Renal cortical epithelial cell (primary cell): ENCODE measurements around the gene KRTAP3-1. TPM values are rescaled to one million over a fixed set of nuclear protein-coding genes. Genes with fewer than 3 reads are reported as not detected.
"Not testable (repeated sequence)": the region's sequence is repeated elsewhere in the genome, so short reads cannot be mapped to it uniquely, and the experiment has no call there.

Source experiments
- DNase-seq: peaks from one replicate; pipeline ENCODE4 v3.0.0-alpha.2; 2011; ENCODE audit warnings: low read depth
- total RNA-seq: library from RNA; depleted of rRNA; stranded (reverse); fragments of >200 nt; gene quantifications from 2 replicates; pipeline ENCODE4 v1.2.3, GENCODE V29; 2014

Gene KRTAP3-1
- total RNA-seq, 1 donor from 2014 or later = not detected

DNA sequence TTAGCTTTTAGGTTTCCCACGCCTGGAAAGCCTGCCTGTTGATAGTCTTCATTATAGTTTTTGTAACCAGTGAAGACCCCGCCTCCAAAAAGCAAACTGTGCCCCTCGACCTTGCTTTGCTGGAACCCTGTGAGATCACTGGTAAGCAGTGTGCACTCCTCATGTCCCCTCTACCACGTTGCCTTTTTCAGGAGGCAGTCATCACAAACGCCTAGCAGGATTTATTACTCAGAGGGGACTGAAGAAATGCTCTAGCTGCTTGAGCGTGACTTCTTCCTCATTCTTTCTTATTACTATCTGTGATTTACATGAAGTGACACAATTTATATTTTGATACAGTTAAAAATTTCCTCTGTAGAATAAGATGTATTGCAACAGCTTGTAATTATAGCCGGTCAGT is 6.5 kb upstream of the KRTAP3-1 start:
- DNase-seq = peak; percentile 34

DNA sequence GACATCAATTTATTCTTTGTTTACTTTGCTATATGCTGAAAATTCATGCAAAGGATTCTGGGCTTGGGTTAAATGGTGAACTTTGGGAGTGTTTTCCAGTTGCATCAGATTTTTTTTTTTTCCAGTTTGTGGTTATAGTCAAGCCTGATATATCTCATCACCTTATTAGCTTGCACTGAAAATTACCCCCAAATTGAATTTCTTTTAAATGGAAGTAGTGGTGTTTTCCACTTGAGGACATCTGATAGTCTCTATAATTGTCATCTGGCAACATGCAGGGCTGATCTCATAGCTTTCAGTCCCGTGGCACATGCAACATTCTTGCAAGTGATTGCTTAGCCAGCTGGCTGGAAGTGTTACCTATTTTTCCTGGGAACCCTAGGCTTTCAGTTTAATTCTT is 4.7 kb upstream of the KRTAP3-1 start:
- no peak for DNase-seq

DNA sequence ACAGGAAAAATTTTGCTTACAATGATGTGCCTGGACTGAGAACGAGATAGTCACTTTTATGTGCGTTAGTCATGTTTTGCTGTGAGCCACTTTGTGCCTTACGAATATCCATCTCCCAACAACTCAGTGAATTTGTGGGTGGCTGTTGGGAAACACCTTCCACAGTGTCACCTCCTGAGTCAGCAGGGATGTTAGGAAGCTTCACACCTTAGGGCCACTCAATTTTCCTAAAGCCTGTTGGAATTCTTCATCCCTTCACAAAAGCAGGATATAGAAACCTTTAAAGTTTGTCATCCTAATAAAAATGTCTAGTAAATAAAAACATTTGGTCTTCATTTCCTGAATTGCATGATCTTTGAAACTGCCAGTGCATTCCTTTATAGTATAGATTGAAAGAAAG is 4.3 kb upstream of the KRTAP3-1 start:
- no peak for DNase-seq

DNA sequence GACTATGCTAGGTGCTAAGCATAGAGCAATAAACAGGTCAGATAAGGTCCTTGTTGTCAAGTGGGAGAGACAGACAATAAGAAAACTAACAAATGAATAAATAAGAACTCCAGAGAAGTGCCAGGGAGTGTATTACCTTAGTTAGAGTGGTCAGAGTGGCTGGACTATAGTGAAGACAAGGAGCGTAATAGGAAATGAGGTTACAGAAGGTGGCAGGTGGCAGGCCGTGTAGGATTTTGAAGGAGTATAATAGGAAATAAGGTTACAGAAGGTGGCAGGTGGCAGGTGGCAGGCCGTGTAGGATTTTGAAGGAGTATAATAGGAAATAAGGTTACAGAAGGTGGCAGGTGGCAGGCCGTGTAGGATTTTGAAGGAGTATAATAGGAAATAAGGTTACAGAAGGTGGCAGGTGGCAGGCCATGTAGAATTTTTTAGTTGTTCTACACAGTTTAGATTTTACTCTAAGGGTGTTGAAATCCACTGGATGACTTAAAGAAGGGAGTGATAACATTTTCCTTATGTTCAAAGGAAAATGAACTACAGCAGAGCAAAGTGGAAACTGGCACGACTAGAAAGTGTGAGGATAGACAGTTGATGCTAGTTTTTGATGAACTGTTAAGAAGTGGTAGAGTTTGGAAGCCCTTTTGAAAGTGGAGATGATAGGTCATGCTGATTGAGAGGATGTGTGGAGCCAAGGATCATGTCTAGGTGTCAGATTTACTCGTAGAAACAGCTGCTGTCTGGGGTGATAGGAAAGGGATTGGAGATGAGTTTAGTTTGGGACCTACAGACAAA is 3.6 kb upstream of the KRTAP3-1 start:
- DNase-seq = no peak

DNA sequence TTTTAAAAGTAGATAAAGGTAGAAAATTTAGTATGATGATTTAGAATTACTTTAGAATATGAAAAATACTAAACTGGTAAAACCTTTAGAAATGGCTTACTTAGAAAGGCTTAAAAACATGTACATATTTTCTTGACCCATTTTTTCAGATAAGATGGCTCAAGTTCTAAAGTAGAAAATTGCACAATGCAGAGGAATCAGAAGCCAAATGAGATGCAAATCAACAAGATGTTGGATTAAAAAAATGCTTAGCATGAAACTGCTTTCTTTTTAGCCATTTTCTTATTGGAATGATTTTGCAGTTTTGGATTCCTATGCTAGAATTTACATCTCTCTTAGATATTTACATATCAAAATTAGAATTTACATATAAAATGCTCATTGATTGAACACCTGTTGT is 1.5 kb upstream of the KRTAP3-1 start:
- no peak for DNase-seq

DNA sequence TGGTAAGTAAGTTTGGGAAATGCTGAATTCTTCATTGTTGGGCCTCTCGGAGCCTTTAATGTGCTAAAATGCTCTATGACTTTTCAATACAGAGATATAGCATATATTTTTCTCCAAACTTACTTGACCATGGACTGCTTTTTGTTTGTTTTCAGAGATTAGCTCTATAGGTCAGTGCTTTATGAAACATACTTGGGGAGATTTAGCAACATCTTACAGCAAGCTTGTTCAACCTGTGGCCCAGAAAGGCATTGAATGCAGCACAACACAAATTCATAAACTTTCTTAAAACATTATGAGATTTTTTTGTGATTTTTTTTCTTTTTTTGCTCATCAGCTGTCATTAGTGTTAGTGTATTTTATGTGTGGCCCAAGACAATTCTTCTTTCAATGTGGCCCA is 1.0 kb upstream of the KRTAP3-1 start:
- DNase-seq = no peak

DNA sequence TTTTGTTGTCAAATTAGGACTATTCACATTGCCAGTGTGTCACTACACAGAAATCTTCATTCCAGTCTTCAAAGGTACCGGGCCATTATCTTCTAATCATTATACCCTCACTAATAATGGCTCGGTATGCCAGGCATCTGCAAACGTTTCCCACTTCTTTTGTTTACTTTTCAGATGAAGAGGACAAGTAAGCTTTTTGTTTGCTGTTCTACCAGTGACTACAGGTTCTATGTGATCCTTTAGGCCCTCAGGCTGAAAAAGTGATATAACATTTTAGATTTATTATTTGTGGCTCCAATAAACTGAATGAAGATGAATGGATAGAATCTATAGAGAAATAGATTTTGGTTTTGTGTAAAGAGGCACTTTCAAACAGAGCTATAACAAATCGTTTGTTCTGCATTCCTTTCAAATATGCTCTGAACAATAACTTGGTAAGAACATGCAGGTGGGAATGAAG is 403 bp upstream of the KRTAP3-1 start:
- DNase-seq = peak; percentile 18

DNA sequence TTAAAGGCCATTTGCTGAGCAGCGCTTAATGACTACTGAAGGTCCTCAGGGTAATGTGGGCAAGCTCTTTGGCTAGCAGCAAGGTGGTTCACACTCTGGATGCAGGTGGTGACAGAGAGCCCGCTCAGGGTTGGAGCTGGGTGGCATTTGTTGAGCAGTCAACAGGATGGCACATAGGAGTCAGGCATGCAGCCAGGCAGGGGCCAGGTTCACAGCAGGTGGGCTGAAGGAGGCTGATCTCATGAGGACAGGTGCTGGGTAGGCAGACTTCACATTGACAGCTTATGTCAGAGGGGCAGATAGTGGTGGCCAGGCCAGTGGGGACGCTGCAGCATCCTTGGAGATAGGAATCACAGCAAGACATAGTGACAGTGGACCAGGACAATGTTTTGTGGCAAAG is 4.5 kb downstream of the KRTAP3-1 start:
- DNase-seq = no peak

DNA sequence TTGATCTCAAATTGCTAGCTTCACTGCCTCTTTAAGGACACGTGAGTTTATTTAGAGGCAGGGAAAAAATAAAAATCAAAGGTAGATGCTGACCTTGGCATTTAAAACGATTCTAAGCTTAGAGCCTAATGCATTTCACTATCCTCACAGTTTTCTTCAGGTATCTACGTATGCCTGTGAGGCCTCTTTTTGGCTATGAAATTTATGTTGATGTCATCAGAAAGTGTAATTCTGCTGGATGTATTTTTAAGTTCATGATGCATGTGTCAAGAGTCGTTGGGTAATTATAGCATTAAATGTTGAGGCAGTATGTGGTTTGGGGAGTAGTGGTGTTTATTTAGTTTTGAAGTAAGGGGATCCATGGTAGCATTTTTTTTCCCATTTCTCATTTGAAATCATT is 5.0 kb downstream of the KRTAP3-1 start:
- DNase-seq = no peak

DNA sequence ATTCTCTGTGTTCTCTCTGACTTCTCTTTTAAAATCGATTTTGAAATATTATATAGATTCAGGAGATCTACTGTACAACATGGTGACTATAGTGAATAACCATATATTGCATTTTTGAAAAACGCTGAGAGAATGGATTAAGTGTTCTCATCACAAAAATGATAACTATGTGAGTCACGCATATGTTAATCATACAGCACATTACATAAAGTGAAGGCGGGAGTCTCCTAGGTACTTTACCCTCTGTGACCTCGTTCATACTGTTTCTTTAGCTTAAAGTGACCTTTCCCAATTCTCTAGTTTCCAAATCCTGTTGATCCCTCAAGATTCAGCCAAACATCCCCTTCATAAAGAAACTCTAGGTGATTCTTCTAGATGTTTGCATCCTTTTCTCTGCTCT is 6.1 kb downstream of the KRTAP3-1 start:
- DNase-seq = no peak

DNA sequence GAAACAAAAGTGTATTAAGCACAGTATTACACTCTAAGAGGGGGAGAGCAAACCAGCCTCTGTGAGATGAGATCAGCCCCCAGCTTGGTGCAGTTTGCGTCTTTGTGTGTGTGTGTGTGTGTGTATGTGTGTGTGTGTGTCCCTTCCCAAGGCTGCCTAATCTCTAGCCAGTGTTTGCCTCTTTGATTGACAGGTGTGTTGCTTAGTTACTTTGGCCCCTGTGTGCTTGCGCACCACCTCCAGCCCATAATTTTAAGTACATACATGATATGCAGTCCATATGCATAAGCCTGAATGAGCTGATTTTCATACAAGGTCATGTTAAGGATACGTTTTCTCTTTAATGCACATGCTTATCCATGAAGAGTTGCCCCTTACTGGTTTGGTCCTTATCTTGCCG is 7.1 kb downstream of the KRTAP3-1 start:
- DNase-seq = no peak

DNA sequence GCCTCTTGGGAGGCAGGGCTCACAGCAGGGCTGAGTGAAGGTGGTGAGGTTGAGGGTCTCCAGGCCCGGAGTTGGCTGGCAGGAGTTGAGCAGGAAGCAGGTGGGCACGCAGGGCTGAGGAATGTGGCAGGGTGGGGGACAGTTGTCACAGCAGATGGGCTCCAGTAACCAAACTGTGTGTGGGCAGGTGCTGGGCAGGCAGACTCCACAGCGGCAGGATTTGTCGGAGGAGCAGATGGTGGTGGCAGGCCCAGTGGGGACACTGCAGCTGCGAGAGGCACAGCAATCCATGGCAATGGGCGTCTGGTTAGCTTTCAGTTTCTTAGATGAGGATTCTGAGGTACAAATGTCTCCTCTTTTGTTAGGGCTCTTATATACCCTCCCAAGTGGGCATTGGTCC is 9.4 kb downstream of the KRTAP3-1 start, which contains the start of gene KRTAP3-2:
TSS of gene KRTAP3-2 (minus strand) at position 344 of the 400 bp plus-strand sequence. CDS start at position 291, 53 bp downstream.
- not testable (repeated sequence) for DNase-seq

DNA sequence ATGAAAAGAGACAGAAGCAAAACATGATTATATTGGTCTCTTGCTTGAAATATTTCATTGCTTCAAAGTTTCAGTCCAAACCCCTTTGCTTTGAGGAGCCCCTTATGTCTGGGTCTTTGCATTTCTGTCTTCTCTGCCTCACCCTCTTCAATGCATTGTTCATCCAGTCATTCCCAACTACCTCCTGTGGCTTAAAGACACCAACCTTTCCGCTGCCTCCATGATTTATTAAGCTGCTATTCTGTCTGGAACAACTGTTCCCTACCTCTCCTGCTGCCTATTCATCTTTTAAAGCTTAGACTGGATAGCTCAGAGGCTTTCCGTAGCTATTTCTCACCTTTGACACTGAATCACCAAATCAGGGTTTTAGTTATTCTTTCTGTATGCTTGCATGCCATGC is 11.6 kb downstream of the KRTAP3-1 start:
- DNase-seq = no peak

DNA sequence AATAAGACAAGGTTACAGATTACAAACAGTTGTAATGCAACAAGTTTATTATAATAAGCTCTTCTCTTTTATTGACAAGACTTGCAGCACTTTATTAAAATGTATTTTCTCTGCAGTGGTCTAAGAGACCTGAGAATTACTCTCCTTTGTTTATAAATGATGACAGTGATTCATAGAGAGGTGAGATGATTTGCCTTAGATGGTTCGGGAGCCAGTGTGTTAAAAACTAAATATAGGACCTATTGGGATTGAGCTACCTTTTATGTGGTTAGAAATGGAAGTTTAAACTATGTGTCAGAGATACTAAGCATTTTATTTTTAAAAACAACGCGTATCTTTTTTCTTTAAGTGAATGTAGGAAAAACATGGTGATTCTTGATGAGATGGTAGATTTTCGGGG is 12.1 kb downstream of the KRTAP3-1 start:
- no peak for DNase-seq

DNA sequence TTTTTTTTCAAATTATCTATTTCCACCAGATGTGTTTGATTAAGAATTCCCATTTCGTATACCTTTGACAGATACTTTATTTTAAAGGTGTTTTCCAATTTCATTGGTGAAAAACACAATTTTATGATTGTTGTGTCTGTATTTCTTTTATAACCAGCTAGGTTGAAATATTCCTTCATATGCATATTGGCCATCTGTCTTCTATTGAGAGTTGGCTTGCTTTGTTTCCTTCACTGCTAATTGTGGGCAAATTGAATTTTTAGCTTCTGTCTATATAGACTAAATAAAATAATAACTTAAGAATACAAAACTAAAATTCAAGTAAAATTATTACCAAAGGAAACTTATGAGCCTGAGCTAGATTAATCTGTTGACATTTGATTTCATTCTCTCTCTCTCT is 13.8 kb downstream of the KRTAP3-1 start:
- no peak for DNase-seq

DNA sequence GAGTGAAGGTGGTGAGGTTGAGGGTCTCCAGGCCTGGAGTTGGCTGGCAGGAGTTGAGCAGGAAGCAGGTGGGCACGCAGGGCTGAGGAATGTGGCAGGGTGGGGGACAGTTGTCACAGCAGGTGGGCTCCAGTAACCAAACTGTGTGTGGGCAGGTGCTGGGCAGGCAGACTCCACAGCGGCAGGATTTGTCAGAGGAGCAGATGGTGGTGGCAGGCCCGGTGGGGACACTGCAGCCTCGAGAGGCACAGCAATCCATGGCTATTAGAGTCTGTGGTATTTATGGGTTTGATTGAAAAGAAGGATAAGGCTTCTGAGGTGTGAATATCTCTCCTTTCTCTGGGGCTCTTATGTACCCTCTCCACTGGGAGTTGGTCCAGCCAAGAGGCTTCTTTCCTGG is 15.1 kb downstream of the KRTAP3-1 start, which contains the start of gene KRTAP3-3:
TSS of gene KRTAP3-3 (minus strand) at position 326 of the 400 bp plus-strand sequence. CDS start at position 259, 67 bp downstream.
- DNase-seq = no peak

DNA sequence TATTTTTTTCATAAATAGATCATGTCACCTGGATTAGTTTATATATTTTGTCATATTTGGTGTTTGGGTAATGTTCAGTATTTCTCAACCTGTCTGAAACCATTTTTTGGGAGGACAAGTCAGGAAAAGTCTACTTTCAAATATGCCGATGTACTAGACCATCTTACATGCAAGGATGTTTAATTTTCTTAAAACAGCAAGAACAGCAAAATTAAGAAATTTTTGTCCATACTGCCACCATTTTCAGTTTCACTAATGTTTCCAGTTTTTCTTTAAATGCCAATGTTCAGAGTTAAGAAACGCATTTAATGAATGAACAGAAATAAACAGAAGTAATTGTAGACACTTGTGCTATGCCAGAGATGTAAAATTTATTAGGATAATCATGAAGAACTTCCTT is 15.8 kb downstream of the KRTAP3-1 start:
- no peak for DNase-seq

DNA sequence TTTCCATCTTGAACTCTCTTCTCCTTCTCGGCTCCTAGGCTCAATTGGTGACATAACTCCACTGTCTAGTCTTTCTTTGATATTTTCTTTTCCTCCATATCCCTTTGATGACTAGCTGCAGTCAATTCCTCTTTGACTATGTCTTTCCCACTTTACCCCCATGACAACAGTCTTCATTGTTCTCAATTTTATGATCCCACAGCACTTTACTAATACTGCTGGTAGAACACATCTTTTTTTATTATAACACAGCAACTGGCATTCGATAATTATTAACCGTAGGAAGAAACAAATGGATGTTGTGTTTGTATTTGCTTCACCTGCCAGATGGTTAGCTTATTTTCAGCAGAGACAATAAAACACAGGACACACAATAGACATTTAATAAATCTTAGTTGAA is 16.3 kb downstream of the KRTAP3-1 start:
- DNase-seq = no peak

DNA sequence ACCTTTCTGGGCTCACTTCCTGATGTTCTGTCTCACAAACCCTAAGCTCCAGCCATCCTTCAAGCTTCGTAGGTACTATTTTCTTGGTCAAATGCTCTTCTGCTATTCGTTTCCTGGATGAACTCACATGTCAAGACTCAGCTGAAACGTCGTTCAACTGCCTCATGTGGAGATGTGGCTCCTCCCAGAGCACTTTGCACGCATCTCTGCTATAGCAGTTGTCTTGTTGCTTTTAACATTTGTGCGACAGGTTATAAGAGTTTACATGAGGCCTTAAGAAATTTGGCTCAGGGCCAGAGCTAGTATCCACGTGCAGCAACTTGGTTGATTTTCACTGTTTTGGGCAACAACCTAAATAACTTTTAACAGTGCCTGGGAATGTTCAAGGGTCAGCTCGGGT is 22.0 kb downstream of the KRTAP3-1 start:
- DNase-seq = no peak

DNA sequence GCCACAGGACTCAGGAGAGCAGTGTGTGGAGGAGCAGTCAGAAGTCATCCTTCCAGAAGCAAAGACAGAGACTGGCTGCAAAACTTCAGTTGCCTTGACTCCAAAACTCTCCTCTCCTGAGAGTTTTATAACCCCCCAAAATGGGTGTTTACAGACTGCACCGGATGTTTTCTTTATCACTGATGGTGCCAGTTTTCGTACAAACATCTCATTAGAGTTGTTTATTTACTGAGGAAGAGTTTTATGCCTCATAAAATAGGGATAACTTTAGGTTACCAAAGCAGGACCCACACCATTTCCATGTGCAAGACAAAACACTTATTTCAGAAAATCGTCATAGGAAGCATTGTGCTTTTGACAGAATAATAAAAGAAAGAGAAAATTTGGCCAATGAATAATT is 24.7 kb downstream of the KRTAP3-1 start, which contains the start of gene KRT40:
TSS of gene KRT40 (minus strand) at position 101 of the 400 bp plus-strand sequence. CDS start at position 48, 53 bp downstream.
- no peak for DNase-seq

DNA sequence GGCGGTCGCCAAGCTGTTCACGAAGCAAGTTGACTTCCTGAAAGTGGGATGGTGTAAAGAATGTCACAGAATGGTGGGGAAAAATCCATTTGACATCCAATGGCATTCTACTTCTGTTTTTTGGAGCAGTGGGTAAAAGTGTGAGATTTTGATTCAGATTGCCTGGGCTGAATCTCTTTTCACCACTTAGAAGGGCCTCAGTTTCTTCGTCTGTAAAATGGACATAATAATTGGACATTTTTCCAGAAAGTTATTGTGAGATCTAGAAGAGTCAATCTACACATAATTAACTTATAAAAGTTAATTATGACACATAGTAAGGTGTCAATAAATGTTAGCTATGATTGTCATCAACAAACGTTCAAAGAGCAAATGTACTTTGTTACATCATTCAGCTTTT is 27.8 kb downstream of the KRTAP3-1 start:
- no peak for DNase-seq

DNA sequence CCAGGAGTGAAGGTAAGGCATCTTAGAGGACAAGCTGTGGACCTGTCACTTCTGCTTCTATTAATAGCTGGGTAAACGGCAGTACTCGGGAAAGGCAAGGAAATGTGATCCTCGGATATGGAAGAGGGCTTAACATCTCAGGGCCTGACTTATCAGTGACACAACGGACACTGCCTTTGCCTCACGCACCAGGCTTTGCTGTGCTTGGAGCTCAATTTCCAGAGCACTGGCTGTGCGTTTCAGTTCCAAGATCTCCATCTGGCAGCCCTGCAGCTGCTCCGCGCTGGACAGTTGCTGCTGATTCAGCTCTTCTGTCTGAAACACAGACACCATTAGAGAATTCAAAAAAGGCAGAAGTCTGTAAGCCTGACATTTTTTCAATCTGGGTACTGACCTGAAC is 28.3 kb downstream of the KRTAP3-1 start:
- DNase-seq = no peak

DNA sequence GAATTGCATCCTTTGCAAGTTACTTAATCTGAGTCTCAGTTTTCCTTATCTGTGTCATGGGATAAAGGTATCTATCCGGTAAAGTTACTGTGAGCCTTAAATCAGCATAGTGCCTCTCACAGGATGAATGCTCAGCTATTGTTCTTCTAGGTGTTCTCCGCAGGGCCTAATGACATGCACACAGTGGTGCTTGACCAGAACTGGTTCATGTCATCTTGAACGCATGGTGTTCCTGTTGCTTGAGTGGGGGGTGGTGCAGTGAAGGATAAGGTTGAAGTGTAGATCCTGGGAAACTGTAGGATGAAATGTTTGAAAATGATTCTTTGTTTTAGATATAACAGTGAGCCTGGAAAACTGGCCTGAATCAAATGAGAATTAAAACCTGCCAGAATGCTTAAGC is 28.8 kb downstream of the KRTAP3-1 start:
- DNase-seq = no peak
